SIG-M5 treated with dmso at 0.1 percent for 504 hours (cell line): ENCODE results near the gene CCSER1.
"Not testable (repeated sequence)": the region's sequence is repeated elsewhere in the genome, so short reads cannot be mapped to it uniquely, and the experiment has no call there.

ENCODE experiments used
- DNase-seq: peaks from one replicate; lab custom pipeline; 2025; ENCODE audit not compliant: unreplicated experiment; lab: John Stamatoyannopoulos, UW

Gene CCSER1

DNA sequence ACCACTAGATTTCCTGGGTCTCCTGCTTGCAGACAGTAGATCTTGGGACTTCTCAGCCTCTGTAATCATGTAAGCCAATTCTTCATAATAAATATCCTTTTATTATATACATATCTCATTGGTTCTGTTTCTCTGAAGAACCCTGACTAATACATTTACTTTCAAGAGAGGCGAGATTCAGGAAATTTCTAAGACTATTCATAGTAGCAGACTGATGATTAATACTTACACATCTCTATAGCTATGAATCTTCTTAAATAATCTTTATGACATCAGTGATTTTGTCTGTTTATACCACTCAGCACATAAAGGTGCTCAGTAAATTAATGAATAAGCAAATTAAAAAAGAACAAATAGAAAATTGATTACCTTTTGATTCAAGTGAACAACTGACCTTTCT lies 1494.3 kb downstream of the CCSER1 start:
- DNase-seq, result no peak

DNA sequence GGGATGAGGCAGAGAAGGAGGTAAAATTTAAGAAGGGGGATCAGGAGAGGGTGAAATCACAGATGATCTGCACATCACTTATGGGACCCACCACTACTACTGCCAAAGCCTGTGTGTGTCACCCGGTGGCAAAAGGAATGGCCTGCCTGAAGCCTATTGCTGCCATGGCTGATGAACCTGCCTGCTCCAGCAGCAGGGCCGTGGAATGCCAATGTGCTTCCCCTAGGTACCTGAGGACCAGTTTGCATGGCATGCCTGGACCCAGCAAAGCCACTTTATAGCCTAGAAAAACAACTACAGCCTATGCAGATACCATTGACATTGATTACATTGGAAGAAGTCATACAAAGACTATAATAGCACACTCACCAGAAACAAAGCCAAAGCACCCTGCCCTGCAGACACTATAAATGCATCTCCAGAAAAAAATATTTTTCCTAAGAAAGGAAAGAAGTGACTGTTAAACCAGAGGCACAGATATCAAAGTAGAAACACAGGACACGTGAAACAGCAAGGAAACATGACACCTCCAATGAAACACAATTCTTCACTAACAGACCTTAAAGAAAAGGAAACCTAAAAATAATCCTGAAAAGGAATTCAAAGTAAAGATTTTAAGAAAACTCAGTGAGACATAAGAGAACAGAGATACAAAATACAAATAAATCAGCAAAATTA lies 1495.9 kb downstream of the CCSER1 start:
- no peak for DNase-seq

DNA sequence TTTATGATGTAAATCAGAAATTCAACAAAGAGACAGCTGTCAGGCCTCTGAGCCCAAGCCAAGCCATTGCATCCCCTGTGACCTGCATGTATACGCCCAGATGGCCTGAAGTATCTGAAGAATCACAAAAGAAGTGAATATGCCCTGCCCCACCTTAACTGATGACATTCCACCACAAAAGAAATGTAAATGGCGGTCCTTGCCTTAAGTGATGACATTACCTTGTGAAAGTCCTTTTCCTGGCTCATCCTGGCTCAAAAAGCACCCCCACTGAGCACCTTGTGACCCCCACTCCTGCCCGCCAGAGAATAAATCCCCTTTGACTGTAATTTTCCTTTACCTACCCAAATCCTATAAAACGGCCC lies 1496.4 kb downstream of the CCSER1 start:
- not testable (repeated sequence) for DNase-seq

DNA sequence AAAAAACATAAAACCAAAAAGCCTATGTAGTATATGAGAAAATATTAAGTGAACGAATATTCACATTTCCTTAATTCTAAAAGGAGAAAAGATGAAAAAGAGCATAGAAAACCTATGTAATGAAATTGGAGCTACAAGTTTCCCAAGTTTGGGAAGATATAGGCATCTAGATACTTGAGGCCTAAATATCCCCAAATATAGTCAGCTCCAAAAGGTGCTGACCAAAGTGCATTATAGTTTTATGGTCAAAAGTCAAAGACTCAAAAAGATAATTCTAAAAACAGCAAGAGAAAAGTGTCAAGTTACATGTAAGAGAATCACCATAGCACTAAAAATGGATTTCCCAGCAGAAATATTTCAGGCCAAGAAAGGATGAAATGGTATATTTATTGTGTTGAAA lies 1502.9 kb downstream of the CCSER1 start:
- no peak for DNase-seq

DNA sequence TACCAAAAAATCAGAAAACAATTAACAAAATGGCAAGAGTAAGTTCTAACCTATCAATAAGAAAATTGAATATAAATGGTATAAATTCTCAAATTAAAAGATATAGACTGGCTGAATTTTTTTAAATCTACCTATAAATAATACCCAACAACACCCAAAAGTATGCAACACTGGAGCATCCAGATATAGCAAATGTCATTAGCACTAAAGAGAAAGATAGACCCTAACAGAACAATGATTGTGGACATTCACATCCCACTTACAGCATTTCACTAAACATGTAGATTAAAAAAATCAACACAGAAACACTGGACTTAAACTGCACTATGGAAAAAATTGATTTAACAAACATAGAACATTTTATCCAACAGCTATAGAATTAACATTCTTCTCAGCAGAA lies 1503.6 kb downstream of the CCSER1 start:
- no peak for DNase-seq

DNA sequence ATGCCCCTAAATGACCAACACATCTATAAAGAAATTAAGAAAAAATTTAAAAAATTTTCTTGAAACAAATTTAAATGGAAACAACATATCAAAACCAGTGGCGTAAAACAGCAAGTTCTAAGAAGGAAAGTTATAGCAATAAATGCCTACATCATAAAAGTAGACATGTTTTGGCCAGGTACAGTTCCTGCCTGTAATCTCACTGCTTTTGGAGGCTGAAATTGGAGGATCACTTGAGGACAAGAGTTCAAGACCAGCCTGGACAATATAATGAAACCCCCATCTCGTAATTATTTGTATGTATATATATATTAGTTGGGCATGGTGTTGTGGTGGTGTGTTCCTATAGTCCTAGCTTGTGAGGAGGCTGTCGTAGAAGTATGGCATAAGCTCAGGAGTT lies 1504.1 kb downstream of the CCSER1 start:
- no peak for DNase-seq

DNA sequence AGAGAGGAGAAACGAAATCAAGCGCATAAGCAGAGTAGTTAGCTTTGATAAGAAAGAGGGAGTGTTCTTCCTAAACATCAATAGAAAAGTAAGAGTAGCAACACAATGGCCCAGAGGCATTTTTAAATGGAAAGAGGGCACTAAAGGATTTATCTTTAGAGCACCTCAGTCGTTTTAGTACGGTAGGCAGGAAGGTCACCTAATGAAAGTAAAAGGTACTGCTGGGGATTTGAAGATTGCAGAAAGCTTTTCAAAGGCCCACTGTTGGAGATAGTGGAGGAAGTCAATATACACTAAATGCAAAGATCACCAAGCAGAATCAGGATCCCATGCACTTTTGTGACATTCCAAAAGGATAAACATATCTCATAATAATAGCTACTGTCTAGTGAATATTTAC lies 1508.9 kb downstream of the CCSER1 start:
- DNase-seq, result no peak
